Measurements from ENCODE around the gene PNPLA1. TPM values are rescaled to one million over a fixed set of nuclear protein-coding genes. Genes with fewer than 3 reads are reported as not detected.

The PNPLA1 gene
- total RNA-seq, 4 donors from 2014 or later: not detected

DNA sequence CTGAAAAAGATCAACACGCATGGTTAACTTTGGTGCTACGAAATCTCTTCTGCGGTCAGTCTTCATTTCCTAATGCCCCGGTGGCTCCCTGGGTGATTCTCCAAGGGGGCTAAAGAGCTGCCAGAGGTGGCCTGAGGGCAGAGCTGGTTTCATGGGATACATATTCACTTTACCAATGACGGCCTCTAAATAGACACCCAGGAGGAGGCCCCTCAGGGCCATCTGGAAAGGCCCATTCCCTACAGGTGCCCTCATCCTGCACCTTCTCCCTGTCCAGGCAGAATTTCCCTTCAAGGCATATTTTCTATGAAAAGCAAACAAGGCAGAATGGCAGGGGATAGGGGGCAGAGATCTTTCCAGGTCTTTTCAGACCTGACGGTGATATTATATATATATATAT, 54.3 kb downstream of the PNPLA1 start:
- intact Hi-C loops (cut with DNase I; ENCODE audit: low total_unique reads): no loop called here
- no peak for DNase-seq

DNA sequence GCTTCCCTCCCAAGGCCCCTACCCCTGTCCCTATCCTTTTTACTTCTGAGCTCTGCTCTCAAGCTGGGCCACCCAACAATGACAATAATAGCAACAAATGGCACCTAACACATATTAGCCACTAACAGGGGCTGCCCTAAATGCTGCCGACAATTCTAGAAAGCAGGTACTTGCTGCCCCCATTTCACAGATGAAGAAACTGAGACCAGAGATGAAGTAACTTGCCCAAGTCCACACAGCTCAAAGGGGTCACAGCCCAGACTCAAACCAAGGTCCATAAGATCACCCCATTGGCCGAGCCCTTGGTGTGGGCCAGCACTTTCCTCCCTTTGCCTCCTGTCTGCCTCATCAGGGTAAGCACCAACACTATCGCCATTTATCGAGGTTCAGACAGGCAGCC, 54.9 kb downstream of the PNPLA1 start:
- H3K27ac ChIP-seq: no peak overlapping the region
- no peaks in the 10 kb centered on the region for H3K9me3 ChIP-seq
- no peaks in the 10 kb centered on the region for H3K36me3 ChIP-seq
- intact Hi-C loops (cut with DNase I; ENCODE audit: low total_unique reads): no loop called here
- no peaks in the 10 kb centered on the region for H3K4me1 ChIP-seq
- no peak for DNase-seq
- TF ChIP-seq POLR2A (IDR thresholded peaks at IDR 0.05): no peak
- TF ChIP-seq, protein P1, sequence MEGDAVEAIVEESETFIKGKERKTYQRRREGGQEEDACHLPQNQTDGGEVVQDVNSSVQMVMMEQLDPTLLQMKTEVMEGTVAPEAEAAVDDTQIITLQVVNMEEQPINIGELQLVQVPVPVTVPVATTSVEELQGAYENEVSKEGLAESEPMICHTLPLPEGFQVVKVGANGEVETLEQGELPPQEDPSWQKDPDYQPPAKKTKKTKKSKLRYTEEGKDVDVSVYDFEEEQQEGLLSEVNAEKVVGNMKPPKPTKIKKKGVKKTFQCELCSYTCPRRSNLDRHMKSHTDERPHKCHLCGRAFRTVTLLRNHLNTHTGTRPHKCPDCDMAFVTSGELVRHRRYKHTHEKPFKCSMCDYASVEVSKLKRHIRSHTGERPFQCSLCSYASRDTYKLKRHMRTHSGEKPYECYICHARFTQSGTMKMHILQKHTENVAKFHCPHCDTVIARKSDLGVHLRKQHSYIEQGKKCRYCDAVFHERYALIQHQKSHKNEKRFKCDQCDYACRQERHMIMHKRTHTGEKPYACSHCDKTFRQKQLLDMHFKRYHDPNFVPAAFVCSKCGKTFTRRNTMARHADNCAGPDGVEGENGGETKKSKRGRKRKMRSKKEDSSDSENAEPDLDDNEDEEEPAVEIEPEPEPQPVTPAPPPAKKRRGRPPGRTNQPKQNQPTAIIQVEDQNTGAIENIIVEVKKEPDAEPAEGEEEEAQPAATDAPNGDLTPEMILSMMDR (IDR thresholded peaks at IDR 0.05): no peak
- no peaks in the 10 kb centered on the region for H3K27me3 ChIP-seq
- H3K4me3 ChIP-seq: no peak overlapping the region

More for the DNA sequence above, 54.3 kb downstream of the PNPLA1 start:
- no peaks in the 10 kb centered on the region for H3K36me3 ChIP-seq
- H3K27ac ChIP-seq: no peak overlapping the region
- H3K9me3 ChIP-seq: no peaks in the 10 kb centered on the region
- no peak for TF ChIP-seq POLR2A (IDR thresholded peaks at IDR 0.05)
- TF ChIP-seq, protein P1 (IDR thresholded peaks at IDR 0.05): no peak
- H3K4me3 ChIP-seq: no peak overlapping the region
- no peaks in the 10 kb centered on the region for H3K4me1 ChIP-seq
- no peaks in the 10 kb centered on the region for H3K27me3 ChIP-seq

DNA sequence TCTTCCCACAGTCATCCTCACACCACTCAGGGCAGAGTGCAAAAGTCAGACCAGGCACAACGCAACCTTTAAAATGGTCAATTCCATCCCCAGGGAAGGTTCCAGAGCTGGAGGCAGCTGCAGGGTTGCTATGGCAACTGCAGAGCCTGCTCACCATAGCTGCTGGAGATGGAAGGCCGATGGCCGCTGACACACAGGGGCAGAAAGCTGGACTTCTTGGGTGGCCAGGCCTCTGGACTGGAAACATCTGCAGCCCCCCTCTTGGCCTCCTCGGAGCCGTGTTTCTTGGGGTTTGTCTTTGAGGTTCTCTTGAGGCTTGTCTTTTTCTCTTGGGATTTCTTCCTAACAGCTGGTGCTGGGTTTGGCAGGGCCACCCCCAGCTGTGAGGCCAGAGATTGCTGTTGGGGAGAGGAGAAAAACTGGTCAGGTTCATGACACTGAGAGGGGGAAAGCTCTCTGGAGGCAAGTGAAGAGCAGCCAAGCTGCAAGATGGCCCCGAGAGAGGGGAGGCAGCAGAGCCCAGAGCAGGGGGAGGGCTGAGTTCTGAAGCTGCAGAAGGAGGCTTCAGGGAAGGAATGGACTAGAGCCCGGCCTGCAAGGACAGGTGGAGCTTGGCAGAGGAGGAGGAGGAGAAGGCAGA, 56.6 kb downstream of the PNPLA1 start:
- Histone ChIP-seq H3K9me3 (no peaks in the 10 kb centered on the region), H3K4me1 (no peaks in the 10 kb centered on the region), H3K4me3 (no peak overlapping the region), H3K36me3 (no peaks in the 10 kb centered on the region), H3K27ac (no peak overlapping the region), H3K27me3 (no peaks in the 10 kb centered on the region)
- DNase-seq: no peak
- intact Hi-C loops (cut with DNase I; ENCODE audit: low total_unique reads): no loop called here
- TF ChIP-seq, protein P1 (IDR thresholded peaks at IDR 0.05): no peak
- TF ChIP-seq POLR2A (IDR thresholded peaks at IDR 0.05): no peak

DNA sequence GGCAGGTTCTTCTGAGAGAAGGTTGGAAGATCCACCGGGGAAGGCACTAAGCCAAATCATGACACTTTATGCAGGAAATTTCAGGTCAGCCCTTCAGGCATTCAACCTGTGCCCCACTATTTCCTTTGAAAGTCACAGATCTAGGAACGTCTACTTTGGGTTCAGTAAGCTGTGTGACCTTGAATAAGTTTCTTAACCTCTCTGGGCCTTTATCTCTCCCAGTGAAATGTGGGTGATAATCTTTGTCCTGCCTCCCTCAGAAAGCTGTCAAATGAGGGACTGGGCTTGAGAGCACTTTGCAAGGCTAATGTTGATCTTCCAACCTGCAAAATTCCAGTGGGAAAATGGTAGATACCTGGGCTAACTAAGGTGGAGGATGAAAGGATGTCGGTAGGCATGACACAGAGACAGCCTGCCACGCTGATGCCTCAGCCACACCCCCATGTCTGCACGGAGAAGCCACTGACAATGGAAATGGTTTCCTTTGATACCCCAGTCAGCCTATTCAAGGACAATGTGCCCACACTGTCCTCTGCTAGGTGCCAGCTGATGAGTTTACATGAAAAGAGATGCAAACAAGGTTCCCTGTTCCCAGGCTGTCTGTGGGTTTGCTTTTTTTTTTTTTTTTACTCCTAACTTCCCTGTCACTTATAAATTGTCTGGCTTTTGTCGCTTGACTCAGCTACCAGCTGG, 57.5 kb downstream of the PNPLA1 start:
- Histone ChIP-seq H3K4me1 (no peaks in the 10 kb centered on the region), H3K36me3 (no peaks in the 10 kb centered on the region), H3K27ac (no peak overlapping the region), H3K27me3 (no peaks in the 10 kb centered on the region), H3K4me3 (no peak overlapping the region), H3K9me3 (no peaks in the 10 kb centered on the region)
- TF ChIP-seq, protein P1 (IDR thresholded peaks at IDR 0.05): no peak
- no peak for TF ChIP-seq POLR2A (IDR thresholded peaks at IDR 0.05)
- intact Hi-C loops (cut with DNase I; ENCODE audit: low total_unique reads): no loop called here
- no peak for DNase-seq

DNA sequence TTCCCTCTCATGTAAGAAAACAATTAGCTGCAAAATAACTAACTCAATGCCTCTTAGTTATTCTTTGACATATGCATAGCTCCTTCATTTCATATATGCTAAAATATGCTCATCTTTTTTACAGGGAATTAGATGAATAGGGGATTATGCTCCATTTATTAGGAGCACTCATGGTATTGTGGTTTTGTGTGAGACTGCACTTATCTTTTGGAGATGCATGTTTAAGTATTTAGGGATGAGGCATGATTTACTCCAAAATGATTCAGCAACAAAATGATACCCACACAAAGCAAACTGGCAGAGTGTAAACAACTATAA, 58.0 kb downstream of the PNPLA1 start:
- no peaks in the 10 kb centered on the region for H3K27me3 ChIP-seq
- no peak overlapping the region for H3K27ac ChIP-seq
- H3K4me1 ChIP-seq: no peaks in the 10 kb centered on the region
- no peak overlapping the region for H3K4me3 ChIP-seq
- DNase-seq: no peak
- no peaks in the 10 kb centered on the region for H3K36me3 ChIP-seq
- intact Hi-C loops (cut with DNase I; ENCODE audit: low total_unique reads): no loop called here
- no peak for TF ChIP-seq POLR2A (IDR thresholded peaks at IDR 0.05)
- no peaks in the 10 kb centered on the region for H3K9me3 ChIP-seq
